SU-DHL-6 (cell line): Measurements from ENCODE around the gene SMURF1.

Experiments used
- H2AFZ ChIP-seq: fragments of 200-600 bp; sonication (generic); 2 replicates; pipeline ENCODE4 v1.6.1; 2014; ENCODE audit warnings: low read depth, mild to moderate bottlenecking, moderate library complexity, mixed read lengths, antibody characterized with exemption, low read length; ENCODE audit not compliant: severe bottlenecking
- H3F3A ChIP-seq: fragments of 200-600 bp; shearing (Covaris generic); 2 replicates; pipeline ENCODE4 v1.6.0; 2016; ENCODE audit warnings: antibody characterized with exemption, mild to moderate bottlenecking; ENCODE audit not compliant: insufficient read depth
- H3K27ac ChIP-seq: fragments of 200-600 bp; sonication (generic); 2 replicates; pipeline ENCODE4 v1.5.1; 2016; ENCODE audit warnings: low read depth, mild to moderate bottlenecking, low read length, moderate library complexity, mixed read lengths
- H3K27me3 ChIP-seq: fragments of 200-600 bp; sonication (generic), shearing (Covaris generic); 2 replicates; pipeline ENCODE4 v1.6.0; 2014; ENCODE audit warnings: mild to moderate bottlenecking, low read length
- H3K36me3 ChIP-seq: fragments of 200-600 bp; sonication (generic); 2 replicates; pipeline ENCODE4 v1.6.1; 2014; ENCODE audit warnings: mild to moderate bottlenecking, low read length, mixed read lengths
- H3K4me2 ChIP-seq: fragments of 300-600, 200-600 bp; shearing (Covaris generic), sonication (generic); 2 replicates; pipeline ENCODE4 v1.6.0; 2014; ENCODE audit warnings: low read length, low read depth, mild to moderate bottlenecking; ENCODE audit not compliant: poor library complexity, severe bottlenecking
- H3K4me3 ChIP-seq: fragments of 200-600 bp; sonication (generic); 2 replicates; pipeline ENCODE4 v1.5.1; 2014; ENCODE audit warnings: antibody characterized with exemption, low read length, mild to moderate bottlenecking, mixed read lengths; ENCODE audit not compliant: insufficient read depth, poor library complexity, severe bottlenecking
- H3K79me2 ChIP-seq: fragments of 200-600 bp; sonication (generic); 2 replicates; pipeline ENCODE4 v1.6.1; 2014; ENCODE audit warnings: mild to moderate bottlenecking, low read length, moderate library complexity; ENCODE audit not compliant: insufficient read depth
- H3K9ac ChIP-seq: fragments of 200-600 bp; sonication (generic); 2 replicates; pipeline ENCODE4 v1.7.0; 2014; ENCODE audit warnings: mild to moderate bottlenecking, low read length
- H3K9me2 ChIP-seq: fragments of 200-600 bp; sonication (generic); replicated peaks from 2 replicates; pipeline ENCODE4 v1.6.1; 2014; ENCODE audit warnings: low read length; ENCODE audit not compliant: insufficient read depth
- H3K9me3 ChIP-seq: fragments of 200-600 bp; sonication (generic); 2 replicates; pipeline ENCODE4 v1.6.1; 2014; ENCODE audit warnings: low read length, mixed read lengths; ENCODE audit not compliant: insufficient read depth
- H4K20me1 ChIP-seq: fragments of 200-600 bp; sonication (generic); 2 replicates; pipeline ENCODE4 v1.6.1; 2014; ENCODE audit warnings: low read depth, mild to moderate bottlenecking, antibody characterized with exemption, low read length, moderate library complexity, mixed read lengths
- CTCF ChIP-seq: fragments of 200-600 bp; sonication (generic); IDR thresholded peaks from one replicate; pipeline ENCODE4 v1.5.1; 2017; ENCODE audit warnings: antibody characterized with exemption, mild to moderate bottlenecking, low read length, moderate library complexity; ENCODE audit not compliant: insufficient read depth, poor library complexity, severe bottlenecking
- EZH2phosphoT487 ChIP-seq: fragments of 200-600 bp; sonication (generic), shearing (Covaris generic); conservative IDR thresholded peaks from 2 replicates; pipeline ENCODE4 v1.6.1; 2018; ENCODE audit warnings: mild to moderate bottlenecking, antibody characterized with exemption, low read length, moderate library complexity, mixed read lengths

The SMURF1 gene

GRCh38 chr7:99014113-99014985, 129.6 kb downstream of the SMURF1 start:
- Histone ChIP-seq H3K79me2 (no peaks in the 10 kb centered on the region), H3K9me2 (no peaks in the 10 kb centered on the region), H3F3A (no peaks in the 10 kb centered on the region), H3K4me3 (no peak overlapping the region), H4K20me1 (no peaks in the 10 kb centered on the region), H3K36me3 (no peaks in the 10 kb centered on the region; the same call in 1 of the 2 replicates), H3K27me3 (no peaks in the 10 kb centered on the region), H2AFZ (no peak overlapping the region), H3K4me2 (no peak overlapping the region), H3K9me3 (no peaks in the 10 kb centered on the region), H3K27ac (no peak overlapping the region), H3K9ac (no peak overlapping the region)
- TF ChIP-seq CTCF, result no peak
- TF ChIP-seq EZH2phosphoT487, result no peak

- Histone ChIP-seq H3K27me3 (no peaks in the 10 kb centered on the region), H4K20me1 (no peaks in the 10 kb centered on the region), H3K36me3 (peaks cover 5% of the 10 kb centered on the region; the same call in 1 of the 2 replicates), H2AFZ (no peak overlapping the region), H3K9ac (no peak overlapping the region), H3K9me3 (no peaks in the 10 kb centered on the region), H3K79me2 (no peaks in the 10 kb centered on the region), H3K4me3 (no peak overlapping the region), H3K9me2 (no peaks in the 10 kb centered on the region), H3K4me2 (no peak overlapping the region), H3K27ac (no peak overlapping the region), H3F3A (no peaks in the 10 kb centered on the region)
- TF ChIP-seq CTCF, result no peak
- no peak for TF ChIP-seq EZH2phosphoT487
These were observed 130.4 kb downstream of the SMURF1 start for GRCh38 chr7:99013266-99014112.

- no peak overlapping the region for H2AFZ ChIP-seq
- no peak overlapping the region for H3K27ac ChIP-seq
- H3K79me2 ChIP-seq, result no peaks in the 10 kb centered on the region
- H3K27me3 ChIP-seq, result no peaks in the 10 kb centered on the region
- H3K4me3 ChIP-seq, result no peak overlapping the region
- no peak overlapping the region for H3K9ac ChIP-seq
- H4K20me1 ChIP-seq, result no peaks in the 10 kb centered on the region
- no peaks in the 10 kb centered on the region for H3F3A ChIP-seq
- no peaks in the 10 kb centered on the region for H3K9me2 ChIP-seq
- no peak overlapping the region for H3K4me2 ChIP-seq
- TF ChIP-seq EZH2phosphoT487 (no peak), CTCF (no peak)
- H3K9me3 ChIP-seq, result no peaks in the 10 kb centered on the region
- H3K36me3 ChIP-seq, result peaks cover 5% of the 10 kb centered on the region; the same call in 1 of the 2 replicates
These were observed 131.2 kb downstream of the SMURF1 start for GRCh38 chr7:99012722-99013121.
